Measurements from ENCODE around the gene ZNF487.

- TF ChIP-seq POU6F1 (CRISPR knock-in tag; IDR thresholded peaks at IDR 0.05; ENCODE audit: borderline replicate concordance, low read depth) (no peak), PATZ1 (CRISPR knock-in tag; IDR thresholded peaks at IDR 0.05; ENCODE audit: borderline replicate concordance) (no peak), ZNF565 (CRISPR knock-in tag; conservative IDR thresholded peaks at IDR 0.05; ENCODE audit: low read depth) (no peak), CSDC2 (CRISPR knock-in tag; IDR thresholded peaks at IDR 0.05) (no peak), ARNTL (CRISPR knock-in tag; IDR thresholded peaks at IDR 0.05; ENCODE audit: borderline replicate concordance, low read depth) (no peak), SNAI2 (CRISPR knock-in tag; IDR thresholded peaks at IDR 0.05) (no peak), CSRNP3 (CRISPR knock-in tag; IDR thresholded peaks at IDR 0.05) (no peak), ZNF70 (CRISPR knock-in tag; IDR thresholded peaks at IDR 0.05) (no peak; the same call in 1 of the 2 replicates), RARB (CRISPR knock-in tag; IDR thresholded peaks at IDR 0.05) (no peak), ZFP3 (CRISPR knock-in tag; IDR thresholded peaks at IDR 0.05) (no peak), TCF4 (CRISPR knock-in tag; IDR thresholded peaks at IDR 0.05; ENCODE audit: borderline replicate concordance) (no peak), PPARA (CRISPR knock-in tag; IDR thresholded peaks at IDR 0.05; ENCODE audit: borderline replicate concordance) (no peak), ISL1 (CRISPR knock-in tag; IDR thresholded peaks at IDR 0.05) (no peak)
Measured at GRCh38 chr10:43390333-43390732, 46.6 kb upstream of the ZNF487 start.

Data from SK-N-SH treated with all-trans-retinoic acid at 6 μM for 48 hours (cell line).